H1 (cell line): Measurements from ENCODE around the gene JDP2. TPM values are rescaled to one million over a fixed set of nuclear protein-coding genes. Genes with fewer than 3 reads are reported as not detected.

Experiments used
- CTCF ChIA-PET: fragments of 300-600 bp; sonication (Branson Sonifier 250); formaldehyde crosslinking; loops from one replicate; lab custom pipeline; 2021; ENCODE audit not compliant: partially characterized antibody; lab: Charles Lee
- POLR2A ChIA-PET: fragments of 300-600 bp; sonication (Branson Sonifier 250); formaldehyde crosslinking; loops from one replicate; lab custom pipeline; 2021; ENCODE audit warnings: inconsistent platforms; ENCODE audit not compliant: partially characterized antibody; lab: Charles Lee
- DNase-seq, 2 experiments: peaks; one replicate each; pipeline versions ENCODE4 v3.0.0 to v3.0.0-alpha.2; 2010 to 2022; ENCODE audit warnings: low spot score in 2 of 2, low read depth in 1 of 2, mixed read lengths in 1 of 2
- FAIRE-seq: peaks from 2 replicates; lab custom pipeline; 2011; peaks lifted over from hg19 to GRCh38; lab: Jason Lieb, UNC
- H2AFZ ChIP-seq: 2 replicates; pipeline ENCODE4 v1.8.1; 2012; ENCODE audit warnings: low read length, inconsistent platforms
- H2AK5ac ChIP-seq: 2 replicates; pipeline ENCODE4 v1.6.1; 2013; ENCODE audit warnings: low read depth, low read length
- H2BK120ac ChIP-seq: replicated peaks from 2 replicates; pipeline ENCODE3; 2013; ENCODE audit warnings: low read depth, low read length, inconsistent platforms
- H2BK12ac ChIP-seq: 2 replicates; pipeline ENCODE4 v1.6.1; 2013; ENCODE audit warnings: low read depth, low read length
- H2BK15ac ChIP-seq: 2 replicates; pipeline ENCODE4 v1.6.1; 2013; ENCODE audit warnings: low read length
- H2BK20ac ChIP-seq: 2 replicates; pipeline ENCODE4 v1.6.1; 2013; ENCODE audit warnings: low read length
- H2BK5ac ChIP-seq: 2 replicates; pipeline ENCODE4 v1.6.1; 2013; ENCODE audit warnings: low read depth, low read length
- H3K14ac ChIP-seq: 2 replicates; pipeline ENCODE4 v1.6.1; 2013; ENCODE audit warnings: inconsistent platforms; ENCODE audit not compliant: insufficient read length
- H3K18ac ChIP-seq: 2 replicates; pipeline ENCODE4 v1.6.1; 2013; ENCODE audit warnings: low read length; ENCODE audit errors: extremely low read depth
- H3K23ac ChIP-seq: 2 replicates; pipeline ENCODE4 v1.6.1; 2013; ENCODE audit warnings: inconsistent platforms; ENCODE audit not compliant: insufficient read length
- H3K23me2 ChIP-seq: 2 replicates; pipeline ENCODE4 v1.6.1; 2013; ENCODE audit warnings: low read depth, low read length
- H3K27ac ChIP-seq: 2 replicates; pipeline ENCODE4 v1.6.1; 2011; ENCODE audit warnings: low read depth, low read length, inconsistent platforms
- H3K27me3 ChIP-seq, 4 experiments: replicated peaks in 1 of 4; 1 replicate in 1 of 4; 2 replicates in 3 of 4; pipeline versions ENCODE4 v1.6.1 to v1.8.1; 2011 to 2013; ENCODE audit warnings: low read length in 3 of 4, mild to moderate bottlenecking in 3 of 4, inconsistent platforms in 2 of 4, mixed read lengths in 2 of 4, moderate library complexity in 1 of 4; ENCODE audit not compliant: control insufficient read depth in 3 of 4, insufficient read depth in 3 of 4; ENCODE audit errors: extremely low read depth in 1 of 4
- H3K36me3 ChIP-seq, 4 experiments: 2 replicates each; pipeline versions ENCODE4 v1.6.1 to v1.8.1; 2011 to 2013; ENCODE audit warnings: mild to moderate bottlenecking in 4 of 4, low read length in 3 of 4, moderate library complexity in 2 of 4, control low read depth in 1 of 4, inconsistent platforms in 1 of 4; ENCODE audit not compliant: insufficient read depth in 4 of 4, control insufficient read depth in 2 of 4
- H3K4ac ChIP-seq: replicated peaks from 2 replicates; pipeline ENCODE3; 2013; ENCODE audit warnings: low read length, low read depth, mixed read lengths, inconsistent platforms; ENCODE audit not compliant: insufficient read length
- H3K4me1 ChIP-seq, 4 experiments: replicated peaks in 1 of 4; 1 replicate in 1 of 4; 2 replicates in 3 of 4; pipeline versions ENCODE4 v1.6.1 to v1.8.1; 2011 to 2013; ENCODE audit warnings: low read length in 3 of 4, inconsistent platforms in 2 of 4, mixed read lengths in 1 of 4; ENCODE audit not compliant: insufficient read depth in 4 of 4, control insufficient read depth in 3 of 4
- H3K4me2 ChIP-seq, 2 experiments: 2 replicates each; pipeline versions ENCODE4 v1.6.1 to v1.8.1; 2011 to 2013; ENCODE audit warnings: low read depth in 2 of 2, low read length in 2 of 2, control low read depth in 1 of 2, inconsistent platforms in 1 of 2, mild to moderate bottlenecking in 1 of 2; ENCODE audit not compliant: insufficient read depth in 1 of 2
- H3K4me3 ChIP-seq, 4 experiments: fragments of 200-600, 300-600 bp in 1 of 4; sonication (generic), shearing (Covaris generic), sonication (Bioruptor Twin) in 1 of 4; 2 replicates each; pipeline versions ENCODE4 v1.5.1 to v1.8.1; 2011 to 2016; ENCODE audit warnings: low read length in 4 of 4, low read depth in 3 of 4, control low read depth in 2 of 4, inconsistent platforms in 2 of 4, mild to moderate bottlenecking in 2 of 4, mixed read lengths in 1 of 4, moderate library complexity in 1 of 4; ENCODE audit not compliant: insufficient read depth in 2 of 4; ENCODE audit errors: extremely low read depth in 1 of 4
- H3K56ac ChIP-seq: replicated peaks from 2 replicates; pipeline ENCODE3; 2013; ENCODE audit warnings: low read depth, mild to moderate bottlenecking, mixed read lengths, low read length, inconsistent platforms; ENCODE audit not compliant: insufficient read length
- H3K79me1 ChIP-seq: 2 replicates; pipeline ENCODE4 v1.6.1; 2013; ENCODE audit warnings: low read depth, low read length, control low read depth
- H3K79me2 ChIP-seq, 2 experiments: 2 replicates each; pipeline versions ENCODE4 v1.6.1 to v1.8.1; 2012 to 2013; ENCODE audit warnings: low read length in 2 of 2, mild to moderate bottlenecking in 2 of 2, inconsistent platforms in 1 of 2; ENCODE audit not compliant: insufficient read depth in 2 of 2, control insufficient read depth in 1 of 2
- H3K9ac ChIP-seq, 4 experiments: replicated peaks in 1 of 4; 1 replicate in 1 of 4; 2 replicates in 3 of 4; pipeline versions ENCODE4 v1.6.1 to v1.8.1; 2011 to 2013; ENCODE audit warnings: low read depth in 3 of 4, low read length in 3 of 4, control low read depth in 2 of 4, mild to moderate bottlenecking in 2 of 4, moderate library complexity in 2 of 4, inconsistent platforms in 1 of 4; ENCODE audit errors: extremely low read depth in 1 of 4
- H3K9me3 ChIP-seq, 2 experiments: 2 replicates each; pipeline versions ENCODE4 v1.6.1 to v1.8.1; 2012 to 2013; ENCODE audit warnings: mild to moderate bottlenecking in 2 of 2, moderate library complexity in 2 of 2, control low read depth in 1 of 2, inconsistent platforms in 1 of 2, low read depth in 1 of 2, low read length in 1 of 2, mixed read lengths in 1 of 2; ENCODE audit not compliant: insufficient read depth in 2 of 2
- H4K20me1 ChIP-seq, 2 experiments: replicated peaks in 1 of 2; 2 replicates each; pipeline versions ENCODE3 to v1.8.1; 2011 to 2013; ENCODE audit warnings: inconsistent platforms in 2 of 2, low read length in 2 of 2, mild to moderate bottlenecking in 1 of 2; ENCODE audit not compliant: insufficient read depth in 2 of 2, control insufficient read depth in 1 of 2
- H4K5ac ChIP-seq: 2 replicates; pipeline ENCODE4 v1.6.1; 2013; ENCODE audit warnings: low read length, low read depth, mixed read lengths, inconsistent platforms; ENCODE audit not compliant: insufficient read length
- H4K8ac ChIP-seq: 2 replicates; pipeline ENCODE4 v1.8.0; 2013; ENCODE audit warnings: mild to moderate bottlenecking, moderate library complexity, low read length, inconsistent platforms; ENCODE audit not compliant: insufficient read depth; ENCODE audit errors: extremely low read depth
- H4K91ac ChIP-seq: replicated peaks from 2 replicates; pipeline ENCODE3; 2013; ENCODE audit warnings: low read length, mixed read lengths, inconsistent platforms; ENCODE audit not compliant: insufficient read length
- ASH2L ChIP-seq: fragments of 200-600, 300-600 bp; sonication (generic); IDR thresholded peaks from one replicate; pipeline ENCODE4 v1.7.1; 2017; ENCODE audit warnings: low read length
- CBX8 ChIP-seq: fragments of 300-800, 300-1000 bp; sonication (generic); IDR thresholded peaks from 2 replicates; pipeline ENCODE4 v1.7.1; 2016; ENCODE audit warnings: low read depth, low read length, borderline replicate concordance
- CHD2 ChIP-seq: IDR thresholded peaks from 2 replicates; pipeline ENCODE4 v1.6.1; 2012; ENCODE audit warnings: low read length, improper control_type of control experiment
- CREB1 ChIP-seq: IDR thresholded peaks from 2 replicates; pipeline ENCODE4 v1.6.1; 2012; ENCODE audit warnings: inconsistent platforms
- EP300 ChIP-seq, 2 experiments: IDR thresholded peaks; 1 replicate in 1 of 2; 2 replicates in 1 of 2; pipeline ENCODE4 v1.6.1; 2011 to 2012; ENCODE audit warnings: low read depth in 2 of 2, low read length in 2 of 2, mild to moderate bottlenecking in 2 of 2, borderline replicate concordance in 1 of 2, inconsistent platforms in 1 of 2, moderate library complexity in 1 of 2
- KDM1A ChIP-seq: fragments of 200-600, 300-600 bp; sonication (generic); IDR thresholded peaks from 2 replicates; pipeline ENCODE4 v1.7.1; 2016; ENCODE audit warnings: mild to moderate bottlenecking, low read length, borderline replicate concordance
- KDM4A ChIP-seq: IDR thresholded peaks from one replicate; pipeline ENCODE4 v1.7.1; 2012; ENCODE audit warnings: low read depth, mild to moderate bottlenecking, moderate library complexity, low read length, inconsistent platforms; ENCODE audit not compliant: severe bottlenecking
- NRF1 ChIP-seq: IDR thresholded peaks from 2 replicates; pipeline ENCODE4 v1.6.1; 2011; ENCODE audit warnings: mild to moderate bottlenecking, low read depth, low read length, improper control_type of control experiment
- RXRA ChIP-seq: IDR thresholded peaks from 2 replicates; pipeline ENCODE4 v1.6.1; 2011; ENCODE audit warnings: low read depth, mild to moderate bottlenecking, low read length, moderate library complexity; ENCODE audit not compliant: insufficient read depth
- SAP30 ChIP-seq: fragments of 300-600 bp; sonication (generic); IDR thresholded peaks from 2 replicates; pipeline ENCODE4 v1.7.1; 2012; ENCODE audit warnings: low read length, moderate library complexity, mild to moderate bottlenecking, inconsistent platforms; ENCODE audit not compliant: insufficient read depth, insufficient replicate concordance
- YY1 ChIP-seq: IDR thresholded peaks from 2 replicates; pipeline ENCODE4 v1.6.1; 2011; ENCODE audit warnings: low read depth, mild to moderate bottlenecking, low read length
- ZNF274 ChIP-seq: IDR thresholded peaks from 2 replicates; pipeline ENCODE4 v1.7.0; 2012; ENCODE audit warnings: low read length, borderline replicate concordance; ENCODE audit errors: extremely low read depth
- WGBS, 2 experiments: shearing (Covaris generic) in 1 of 2; methylation state at CpG; one replicate each; pipeline versions ENCODE4 v1.1.6 to v1.1.7; 2013 to 2015; ENCODE audit warnings: low lambda C conversion rate in 2 of 2, mixed read lengths in 2 of 2, inconsistent platforms in 1 of 2, low coverage in 1 of 2, missing lambda C conversion rate in 1 of 2; ENCODE audit not compliant: insufficient replicate concordance in 2 of 2, insufficient coverage in 1 of 2, insufficient read length in 1 of 2; ENCODE audit errors: extremely low coverage in 1 of 2, missing lambda C conversion rate in 1 of 2; 5-methylcytosine and 5-hydroxymethylcytosine counted together
- polyA plus RNA-seq, 7 experiments: library from polyadenylated mRNA; depleted of rRNA in 3 of 7; stranded (reverse) in 5 of 7; unstranded in 2 of 7; fragments of >200 nt in 5 of 7; fragments of 200-250 nt in 2 of 7; gene quantifications; 1 replicate in 5 of 7; 2 replicates in 1 of 7; 4 replicates in 1 of 7; pipeline versions ENCODE4 v1.2.1 to v1.2.3, GENCODE V29; 2011 to 2013; ENCODE audit warnings: missing spikeins in 2 of 7, mixed read lengths in 2 of 7
- total RNA-seq: library from RNA; stranded (reverse); fragmentation: NEBNext Ultra II Directional; extraction: Animal tissue kit (Norgen Biotek cat#: 25700); gene quantifications from 2 replicates; pipeline ENCODE4 v1.2.1, GENCODE V29; 2021
- TF ChIP-seq, protein P1 (sequence below): IDR thresholded peaks from 2 replicates; pipeline ENCODE4 v1.6.1; 2012; ENCODE audit warnings: inconsistent platforms

The JDP2 gene
- total and polyA plus RNA-seq, 2 of the 8 experiments (the other 6 are each of a cell fraction or from before 2014, with no cell fraction given) = 8.9 to 27.2 TPM

DNA sequence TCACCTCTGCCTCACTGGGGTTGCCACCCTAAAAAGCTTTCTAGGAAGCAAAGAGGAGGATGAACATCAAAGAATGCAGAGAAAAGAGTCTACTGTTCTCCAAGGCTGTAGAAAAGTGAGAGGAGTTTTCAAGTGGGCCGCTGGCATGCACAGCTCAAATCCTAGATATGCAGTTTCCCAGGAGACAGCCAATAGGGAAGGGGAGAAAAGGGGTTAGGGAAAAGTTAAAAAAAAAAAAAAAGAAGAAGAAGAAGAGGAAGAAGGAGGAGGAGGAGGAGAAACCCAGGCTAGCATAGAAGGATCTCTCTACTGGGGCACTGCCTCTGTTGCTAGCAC lies 95.1 kb downstream of the JDP2 start:
- Histone ChIP-seq H3K9ac (no peak overlapping the region), H2BK20ac (no peak overlapping the region), H2BK5ac (no peak overlapping the region), H3K23me2 (no peaks in the 10 kb centered on the region), H3K27ac (no peak overlapping the region), H3K79me2 (no peaks in the 10 kb centered on the region), H3K4me3 (no peak overlapping the region), H3K4me2 (no peak overlapping the region), H3K56ac (no peak overlapping the region), H3K4ac (no peak overlapping the region), H3K27me3 (no peaks in the 10 kb centered on the region), H3K9me3 (no peaks in the 10 kb centered on the region), H4K8ac (no peak overlapping the region), H2AFZ (no peak overlapping the region), H4K5ac (no peak overlapping the region), H3K18ac (no peak overlapping the region), H3K4me1 (no peaks in the 10 kb centered on the region; a peak in 1 of 7 replicates), H2BK12ac (no peak overlapping the region), H2BK120ac (no peak overlapping the region), H4K20me1 (no peaks in the 10 kb centered on the region), H2BK15ac (no peak overlapping the region), H3K23ac (no peak overlapping the region), H3K79me1 (no peaks in the 10 kb centered on the region), H3K14ac (no peak overlapping the region), H4K91ac (no peak overlapping the region), H2AK5ac (no peak overlapping the region), H3K36me3 (no peaks in the 10 kb centered on the region)
- CTCF ChIA-PET = interaction anchor here (1.0 to 11.7 kb wide), 5 partner anchors 10 to 132 kb away, joined by 3 to 135 read pairs (median 3); no protein-coding TSS in a partner anchor
- 88% methylated on average over 1 of the region's 1 CpG; no CpG with 5 or more reads in 1 of the 2 experiments for WGBS, 2 experiments
- FAIRE-seq = no peak
- no peak for DNase-seq
- POLR2A ChIA-PET = no interaction called here
- TF ChIP-seq CREB1 (no peak), CHD2 (no peak), KDM1A (no peak), ZNF274 (no peak), CBX8 (no peak), RXRA (no peak), ASH2L (no peak), NRF1 (no peak), EP300 (IDR thresholded peaks at IDR 0.05; ENCODE audit: borderline replicate concordance in 1 of 2, low read depth in 2 of 2, low read length in 2 of 2) (no peak), KDM4A (no peak), SAP30 (no peak), YY1 (no peak)
- TF ChIP-seq, protein P1, sequence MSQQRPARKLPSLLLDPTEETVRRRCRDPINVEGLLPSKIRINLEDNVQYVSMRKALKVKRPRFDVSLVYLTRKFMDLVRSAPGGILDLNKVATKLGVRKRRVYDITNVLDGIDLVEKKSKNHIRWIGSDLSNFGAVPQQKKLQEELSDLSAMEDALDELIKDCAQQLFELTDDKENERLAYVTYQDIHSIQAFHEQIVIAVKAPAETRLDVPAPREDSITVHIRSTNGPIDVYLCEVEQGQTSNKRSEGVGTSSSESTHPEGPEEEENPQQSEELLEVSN = no peak
